SJSA1 (cell line): ENCODE data around the gene PLA2G1B. TPM values are rescaled to one million over a fixed set of nuclear protein-coding genes. Genes with fewer than 3 reads are reported as not detected.

Experiments
- DNase-seq, 2 experiments: peaks; one replicate each; pipeline ENCODE4 v3.0.0-alpha.2; 2015 to 2020; ENCODE audit warnings: low spot score in 2 of 2, low read depth in 1 of 2
- H3K27ac ChIP-seq: fragments of 250-450 bp; sonication (Bioruptor Pico); 2 replicates; pipeline ENCODE4 v1.5.1; 2020; ENCODE audit warnings: mild to moderate bottlenecking, moderate library complexity
- H3K27me3 ChIP-seq: fragments of 250-450 bp; sonication (Bioruptor Pico); replicated peaks from 2 replicates; pipeline ENCODE4 v1.5.1; 2020; ENCODE audit warnings: mild to moderate bottlenecking, moderate library complexity
- H3K36me3 ChIP-seq: fragments of 250-450 bp; sonication (Bioruptor Pico); 2 replicates; pipeline ENCODE4 v1.5.1; 2020; ENCODE audit warnings: mild to moderate bottlenecking
- H3K4me1 ChIP-seq: fragments of 250-450 bp; sonication (Bioruptor Pico); replicated peaks from 2 replicates; pipeline ENCODE4 v1.6.1; 2021; ENCODE audit warnings: mild to moderate bottlenecking
- H3K4me3 ChIP-seq: fragments of 250-450 bp; sonication (Bioruptor Pico); 2 replicates; pipeline ENCODE4 v1.5.1; 2020; ENCODE audit warnings: mild to moderate bottlenecking
- H3K9me3 ChIP-seq: fragments of 250-450 bp; sonication (Bioruptor Pico); replicated peaks from 2 replicates; pipeline ENCODE4 v1.5.1; 2020; ENCODE audit warnings: mild to moderate bottlenecking
- total RNA-seq: library from RNA; depleted of rRNA; stranded (reverse); fragments of >200 nt; shearing (Covaris generic); gene quantifications from 2 replicates; pipeline ENCODE4 v1.2.3, GENCODE V29; 2014

PLA2G1B gene
- total RNA-seq, 1 experiment from 2014 or later: not detected

DNA sequence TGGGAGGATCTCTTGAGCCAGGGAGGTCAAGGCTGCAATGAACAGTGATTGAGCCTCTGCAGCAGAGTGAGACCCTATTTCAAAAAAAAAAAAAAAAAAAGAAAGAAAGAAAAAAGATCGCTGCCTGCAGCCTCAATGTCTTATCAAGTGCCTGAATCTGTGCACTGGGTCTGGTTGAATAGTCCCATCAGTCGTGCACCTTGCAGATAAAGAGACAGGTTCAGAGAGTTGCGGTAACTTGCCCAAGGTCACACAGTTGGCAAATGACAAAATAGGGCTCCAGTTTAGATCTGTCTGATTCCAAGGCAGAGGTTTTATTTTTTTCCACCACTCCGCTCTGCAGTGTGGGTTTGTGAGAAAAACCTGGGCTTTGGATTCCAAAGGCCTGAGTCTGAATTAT is 649 bp upstream of the PLA2G1B start:
- Histone ChIP-seq H3K4me1 (peaks cover 5% of the 10 kb centered on the region; the same call in 1 of the 2 replicates), H3K27me3 (no peaks in the 10 kb centered on the region; the same call in 1 of the 2 replicates), H3K9me3 (no peaks in the 10 kb centered on the region), H3K4me3 (no peak overlapping the region), H3K27ac (no peak overlapping the region), H3K36me3 (no peaks in the 10 kb centered on the region)
- DNase-seq: no peak

- DNase-seq: no peak
- Histone ChIP-seq H3K4me3 (no peak overlapping the region), H3K36me3 (no peaks in the 10 kb centered on the region), H3K27ac (no peak overlapping the region), H3K27me3 (no peaks in the 10 kb centered on the region; the same call in 1 of the 2 replicates), H3K4me1 (peaks cover 5% of the 10 kb centered on the region; the same call in 1 of the 2 replicates), H3K9me3 (no peaks in the 10 kb centered on the region)
Measured at GRCh38 chr12:120324841-120325417, 2.6 kb downstream of the PLA2G1B start.

- DNase-seq: no peak
- no peak overlapping the region for H3K4me3 ChIP-seq
- no peaks in the 10 kb centered on the region for H3K36me3 ChIP-seq
- peaks cover 5% of the 10 kb centered on the region; the same call in 1 of the 2 replicates for H3K4me1 ChIP-seq
- no peaks in the 10 kb centered on the region for H3K9me3 ChIP-seq
- no peak overlapping the region for H3K27ac ChIP-seq
- no peaks in the 10 kb centered on the region; the same call in 1 of the 2 replicates for H3K27me3 ChIP-seq
Measured at GRCh38 chr12:120323772-120324171, 3.8 kb downstream of the PLA2G1B start.

- H3K27me3 ChIP-seq: no peaks in the 10 kb centered on the region; the same call in 1 of the 2 replicates
- no peaks in the 10 kb centered on the region for H3K36me3 ChIP-seq
- H3K27ac ChIP-seq: no peak overlapping the region
- H3K9me3 ChIP-seq: no peaks in the 10 kb centered on the region
- H3K4me3 ChIP-seq: no peak overlapping the region
- peaks cover 10% of the 10 kb centered on the region for H3K4me1 ChIP-seq
- DNase-seq: no peak
Measured at GRCh38 chr12:120321382-120322202, 6.0 kb downstream of the PLA2G1B start.

DNA sequence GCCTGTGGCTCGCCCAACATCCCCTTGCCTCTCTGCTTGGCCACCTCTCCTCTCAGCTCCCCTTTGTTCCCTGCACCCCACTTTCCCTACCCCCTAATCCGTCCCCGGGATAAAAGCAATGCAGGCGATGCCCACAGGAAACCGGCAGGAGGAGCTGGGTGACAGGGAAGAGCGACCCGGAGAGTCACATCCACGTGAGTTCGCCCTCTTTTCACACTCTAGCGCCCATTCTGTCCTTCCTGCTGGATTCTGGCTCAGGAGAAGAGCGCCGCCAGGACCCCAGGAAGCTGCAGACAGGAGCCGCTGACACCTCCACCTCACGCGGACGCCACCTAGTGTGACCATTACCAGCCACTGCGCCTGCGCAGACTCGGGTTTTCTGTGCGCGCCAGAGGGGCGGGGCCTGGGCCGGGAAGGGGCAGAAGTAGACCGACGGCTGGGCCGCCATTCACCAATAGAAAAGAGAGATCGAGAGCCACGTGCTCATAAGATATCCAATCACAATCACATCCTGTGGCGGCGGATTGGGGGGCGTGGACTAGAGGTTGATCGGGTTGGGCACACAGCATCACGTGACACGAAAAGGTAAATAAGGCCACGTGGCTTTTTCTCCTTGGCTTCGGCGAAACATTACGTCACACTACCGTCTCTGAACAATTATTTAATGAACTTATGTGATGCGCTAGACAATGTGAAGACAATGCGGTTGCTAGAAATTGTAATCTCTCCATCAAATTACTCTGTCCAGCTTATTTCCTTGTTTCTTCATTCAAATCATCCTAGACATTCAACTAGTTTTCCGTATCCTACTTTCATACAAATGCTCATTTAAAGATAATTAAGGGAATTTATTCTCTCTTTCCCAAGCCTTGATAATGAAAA is 10.1 kb downstream of the PLA2G1B start:
- no peaks in the 10 kb centered on the region for H3K36me3 ChIP-seq
- no peaks in the 10 kb centered on the region for H3K9me3 ChIP-seq
- no peaks in the 10 kb centered on the region for H3K27me3 ChIP-seq
- H3K4me3 ChIP-seq: peak overlapping the region; percentile 38
- H3K4me1 ChIP-seq: peaks cover 5% of the 10 kb centered on the region
- no peak overlapping the region for H3K27ac ChIP-seq
- peak; percentile 97 to 99 for DNase-seq

DNA sequence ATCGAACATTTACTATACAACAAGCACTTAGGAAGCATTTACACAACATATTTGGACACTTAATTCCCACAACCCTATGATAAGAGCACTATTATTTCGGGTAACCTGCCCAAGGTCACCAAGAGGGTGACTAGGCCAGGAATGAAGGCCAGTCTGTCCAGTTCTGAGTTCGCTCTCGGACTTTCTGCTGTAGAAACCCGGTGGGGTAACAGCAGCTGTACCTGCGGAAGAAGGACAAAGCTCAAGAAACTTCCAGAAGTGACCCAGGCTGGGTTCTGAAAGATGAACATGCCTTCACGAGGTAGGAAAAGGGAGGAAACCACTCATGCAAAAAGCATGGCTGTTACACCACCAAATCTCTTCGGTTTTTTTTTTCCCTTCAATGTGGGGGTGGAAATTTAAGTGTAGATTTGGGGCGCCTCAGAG is 10.8 kb downstream of the PLA2G1B start:
- H3K27ac ChIP-seq: no peak overlapping the region

GRCh38 chr12:120314220-120314619 is 13.4 kb downstream of the PLA2G1B start:
- DNase-seq: no peak
- Histone ChIP-seq H3K9me3 (no peaks in the 10 kb centered on the region), H3K4me1 (peaks cover 5% of the 10 kb centered on the region), H3K4me3 (no peak overlapping the region), H3K27me3 (no peaks in the 10 kb centered on the region), H3K27ac (no peak overlapping the region), H3K36me3 (no peaks in the 10 kb centered on the region)

More for the DNA sequence above, 10.8 kb downstream of the PLA2G1B start:
- Histone ChIP-seq H3K4me3 (peak overlapping the region; percentile 38), H3K4me1 (peaks cover 5% of the 10 kb centered on the region), H3K9me3 (no peaks in the 10 kb centered on the region), H3K36me3 (no peaks in the 10 kb centered on the region), H3K27me3 (no peaks in the 10 kb centered on the region)
- DNase-seq: no peak

DNA sequence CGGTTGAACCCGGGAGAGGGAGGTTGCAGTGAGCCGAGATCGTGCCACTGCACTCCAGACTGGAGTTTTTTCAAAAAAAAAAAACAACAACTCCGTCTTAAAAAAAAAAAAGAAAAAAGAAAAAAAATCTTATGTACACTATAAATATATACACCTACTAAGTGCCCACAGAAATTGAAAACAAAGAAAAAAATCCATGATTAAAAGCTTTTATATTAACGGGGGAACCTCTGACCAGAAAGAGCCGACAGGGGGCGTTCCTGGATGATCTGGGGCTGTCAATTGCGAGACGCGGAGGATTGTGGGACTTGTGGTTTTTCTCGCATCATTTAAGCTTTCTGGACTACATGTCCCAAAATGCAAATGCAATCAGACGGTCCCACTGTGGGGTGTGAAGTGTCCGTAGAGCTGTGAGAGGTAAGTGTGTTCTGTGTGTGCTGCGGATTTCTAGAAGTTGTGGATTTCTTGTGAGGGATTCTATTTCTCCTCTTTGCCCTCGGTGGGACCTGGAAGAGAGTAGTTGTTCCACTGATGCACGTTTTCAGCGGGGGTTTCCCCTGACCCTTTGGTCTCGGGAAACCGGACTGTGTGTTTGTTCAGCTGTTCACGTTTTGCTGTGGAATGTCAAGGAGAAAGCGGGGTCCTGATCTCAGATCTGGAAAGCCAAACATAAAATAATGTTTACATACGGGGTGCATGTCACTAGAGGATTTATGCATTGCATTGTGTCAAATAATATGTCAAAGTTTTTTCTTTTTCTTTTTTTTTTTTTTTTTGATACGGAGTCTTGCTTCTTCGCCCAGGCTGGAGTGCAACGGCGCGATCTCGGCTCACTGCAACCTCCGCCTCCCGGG is 25.4 kb downstream of the PLA2G1B start, which contains the start of gene SIRT4:
Gene SIRT4, plus strand, starts transcription at position 360 of the 854 bp plus-strand sequence. CDS start 1,241 bp downstream, outside the sequence.
- H3K27me3 ChIP-seq: no peaks in the 10 kb centered on the region
- peak within 1 kb of the TSS; percentile 53 for H3K27ac ChIP-seq
- no peaks in the 10 kb centered on the region for H3K36me3 ChIP-seq
- H3K4me1 ChIP-seq: no peaks in the 10 kb centered on the region
- DNase-seq: peak; percentile 88 to 89
- no peaks in the 10 kb centered on the region for H3K9me3 ChIP-seq
- H3K4me3 ChIP-seq: peak within 1 kb of the TSS; percentile 46

- H3K27ac ChIP-seq: peak within 1 kb of the TSS; percentile 100
Measured at GRCh38 chr12:120292661-120293531, 34.7 kb downstream of the PLA2G1B start, which contains the start of gene RNU4-1. TSS of gene RNU4-1 (minus strand) at chr12:120293237.

DNA sequence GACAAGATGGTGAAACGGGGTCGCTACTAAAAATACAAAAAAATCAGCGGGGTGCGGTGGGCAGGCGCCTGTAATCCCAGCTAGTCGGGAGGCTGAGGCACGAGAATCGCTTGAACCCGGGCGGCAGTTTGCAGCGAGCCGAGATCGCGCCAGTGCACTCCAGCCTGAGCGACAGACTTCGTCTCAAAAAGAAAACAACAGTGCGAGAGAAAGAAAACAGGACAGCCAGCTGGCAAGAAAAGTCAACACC is 35.2 kb downstream of the PLA2G1B start:
- H3K9me3 ChIP-seq: no peaks in the 10 kb centered on the region
- H3K36me3 ChIP-seq: no peaks in the 10 kb centered on the region
- no peak for DNase-seq
- peaks cover 5% of the 10 kb centered on the region for H3K4me1 ChIP-seq
- peak overlapping the region; percentile 37 for H3K4me3 ChIP-seq
- no peaks in the 10 kb centered on the region for H3K27me3 ChIP-seq
- peak overlapping the region; percentile 100 for H3K27ac ChIP-seq

More at GRCh38 chr12:120292661-120293531, 34.7 kb downstream of the PLA2G1B start, which contains the start of gene RNU4-1:
- Histone ChIP-seq H3K36me3 (no peaks in the 10 kb centered on the region), H3K4me3 (peak within 1 kb of the TSS; percentile 37), H3K27me3 (no peaks in the 10 kb centered on the region), H3K9me3 (no peaks in the 10 kb centered on the region), H3K4me1 (peaks cover 5% of the 10 kb centered on the region)
- peak; percentile 90 to 92 for DNase-seq

- no peaks in the 10 kb centered on the region for H3K27me3 ChIP-seq
- H3K9me3 ChIP-seq: no peaks in the 10 kb centered on the region
- peaks cover 15% of the 10 kb centered on the region for H3K4me1 ChIP-seq
- DNase-seq: peak in 1 of 2 experiments; percentile 70
- H3K27ac ChIP-seq: peak overlapping the region; percentile 23
- H3K4me3 ChIP-seq: peak overlapping the region; percentile 10
- no peaks in the 10 kb centered on the region for H3K36me3 ChIP-seq
Measured at GRCh38 chr12:120290609-120291305, 36.8 kb downstream of the PLA2G1B start.

DNA sequence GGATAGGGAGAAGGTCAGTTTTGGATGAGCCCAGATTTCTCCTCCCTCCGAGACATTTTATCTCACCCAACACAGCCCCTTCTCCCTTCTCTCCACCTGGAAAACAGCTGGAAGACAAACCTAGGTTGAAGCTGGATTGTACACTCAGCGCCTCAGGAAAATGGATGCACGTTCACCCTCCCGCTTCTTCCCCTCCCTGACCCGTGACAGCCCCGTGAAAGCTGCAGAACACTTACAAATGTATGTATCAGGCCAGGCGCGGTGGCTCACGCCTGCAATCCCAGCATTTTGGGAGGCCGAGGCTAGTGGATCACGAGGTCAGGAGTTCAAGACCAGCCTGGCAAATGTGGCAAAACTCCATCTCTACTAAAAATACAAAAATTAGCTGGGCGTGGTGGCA is 40.1 kb downstream of the PLA2G1B start:
- Histone ChIP-seq H3K4me3 (no peak overlapping the region), H3K4me1 (peaks cover 15% of the 10 kb centered on the region), H3K9me3 (no peaks in the 10 kb centered on the region), H3K36me3 (no peaks in the 10 kb centered on the region), H3K27me3 (no peaks in the 10 kb centered on the region), H3K27ac (no peak overlapping the region)
- no peak for DNase-seq
